Natural killer cell treated with Interleukin-12 subunit alpha and Interleukin-12 subunit beta and Interleukin-15 and Interleukin-18, amount 100 ng/mL, for 72 hours (primary cell): ENCODE results near the gene GYG1. TPM values are rescaled to one million over a fixed set of nuclear protein-coding genes. Genes with fewer than 3 reads are reported as not detected.

ENCODE experiments used
- ATAC-seq, 2 donors: fragments of 150-1000 bp; cut with Tn5 transposase in 1 of 2; sonication (Bioruptor Pico), chemical (Tn5 transposase) in 1 of 2; 2 replicates each; pipeline ENCODE4 v1.10.0; 2021
- DNase-seq: peaks from one replicate; pipeline ENCODE4 v3.0.0; 2022; ENCODE audit warnings: low spot score
- H3K27ac Mint-ChIP-seq, 2 donors: 1 replicate in 1 of 2; 2 replicates in 1 of 2; pipeline ENCODE4 v1.8.0; 2022; ENCODE audit warnings: mixed read lengths in 2 of 2, mild to moderate bottlenecking in 1 of 2, moderate library complexity in 1 of 2
- H3K27me3 Mint-ChIP-seq, 2 donors: 1 replicate in 1 of 2; 2 replicates in 1 of 2; pipeline ENCODE4 v1.8.0; 2022; ENCODE audit warnings: mixed read lengths in 2 of 2
- H3K36me3 Mint-ChIP-seq: one replicate; pipeline ENCODE4 v1.8.0; 2022; ENCODE audit warnings: mixed read lengths
- H3K4me1 Mint-ChIP-seq, 2 donors: 1 replicate in 1 of 2; 2 replicates in 1 of 2; pipeline ENCODE4 v1.8.0; 2022; ENCODE audit warnings: low read depth in 2 of 2, mixed read lengths in 2 of 2, mild to moderate bottlenecking in 1 of 2
- H3K4me3 Mint-ChIP-seq: one replicate; pipeline ENCODE4 v1.8.0; 2022; ENCODE audit warnings: mixed read lengths
- H3K9me3 Mint-ChIP-seq: 2 replicates; pipeline ENCODE4 v1.8.0; 2022; ENCODE audit warnings: mixed read lengths
- total RNA-seq, 2 donors: library from RNA; stranded (reverse); gene quantifications; one replicate each; pipeline ENCODE4 v1.2.3, GENCODE V29; 2022

GYG1 gene
- total RNA-seq, 2 donors from 2014 or later: 83.5 to 112 TPM

- Mint-ChIP-seq H3K4me1 (peaks cover 51 to 69% of the 10 kb centered on the region in 2 donors), H3K27ac (peak overlapping the region; percentile 6 to 72), H3K36me3 (peaks cover 46% of the 10 kb centered on the region), H3K27me3 (no peaks in the 10 kb centered on the region), H3K4me3 (peak overlapping the region; percentile 57), H3K9me3 (no peaks in the 10 kb centered on the region)
- DNase-seq: no peak
- ATAC-seq: no peak
Measured at GRCh38 chr3:149015393-149015792, 24.1 kb downstream of the GYG1 start.

GRCh38 chr3:149016242-149016641 lies 24.9 kb downstream of the GYG1 start:
- H3K27me3 Mint-ChIP-seq: no peaks in the 10 kb centered on the region
- peaks cover 50 to 69% of the 10 kb centered on the region in 2 donors for H3K4me1 Mint-ChIP-seq
- peaks cover 44% of the 10 kb centered on the region for H3K36me3 Mint-ChIP-seq
- DNase-seq (no peak), ATAC-seq (no peak)
- peak overlapping the region; percentile 34 for H3K4me3 Mint-ChIP-seq
- H3K27ac Mint-ChIP-seq: peak overlapping the region; percentile 59 to 72
- no peaks in the 10 kb centered on the region for H3K9me3 Mint-ChIP-seq

- H3K4me3 Mint-ChIP-seq: peak overlapping the region; percentile 34
- H3K4me1 Mint-ChIP-seq: peaks cover 45 to 69% of the 10 kb centered on the region in 2 donors
- peaks cover 44% of the 10 kb centered on the region for H3K36me3 Mint-ChIP-seq
Measured at GRCh38 chr3:149016669-149017541, 25.6 kb downstream of the GYG1 start.

GRCh38 chr3:149018247-149018646 lies 26.9 kb downstream of the GYG1 start:
- Mint-ChIP-seq H3K9me3 (no peaks in the 10 kb centered on the region), H3K4me3 (peak overlapping the region; percentile 24), H3K36me3 (peaks cover 51% of the 10 kb centered on the region), H3K27ac (peak overlapping the region; percentile 45 to 72), H3K27me3 (no peaks in the 10 kb centered on the region), H3K4me1 (peaks cover 47 to 71% of the 10 kb centered on the region in 2 donors)
- DNase-seq: no peak
- no peak for ATAC-seq

More at GRCh38 chr3:149016669-149017541, 25.6 kb downstream of the GYG1 start:
- DNase-seq (no peak), ATAC-seq (peak; percentile 78 to 81)
- Mint-ChIP-seq H3K27ac (peak overlapping the region; percentile 59 to 72), H3K9me3 (no peaks in the 10 kb centered on the region), H3K27me3 (no peaks in the 10 kb centered on the region)

- ATAC-seq (no peak), DNase-seq (no peak)
- H3K36me3 Mint-ChIP-seq: peaks cover 54% of the 10 kb centered on the region
- peaks cover 41 to 60% of the 10 kb centered on the region in 2 donors for H3K4me1 Mint-ChIP-seq
- H3K4me3 Mint-ChIP-seq: peak overlapping the region; percentile 24
- H3K9me3 Mint-ChIP-seq: no peaks in the 10 kb centered on the region
- H3K27me3 Mint-ChIP-seq: no peaks in the 10 kb centered on the region
- H3K27ac Mint-ChIP-seq: peak overlapping the region; percentile 45 to 72
Measured at GRCh38 chr3:149019580-149019979, 28.2 kb downstream of the GYG1 start.

- Mint-ChIP-seq H3K4me3 (peak overlapping the region; percentile 33), H3K9me3 (no peaks in the 10 kb centered on the region), H3K36me3 (peaks cover 52% of the 10 kb centered on the region), H3K4me1 (peaks cover 36 to 54% of the 10 kb centered on the region in 2 donors), H3K27ac (peak overlapping the region; percentile 12 to 72), H3K27me3 (no peaks in the 10 kb centered on the region)
- DNase-seq: no peak
- peak in 1 of 2 donors; percentile 56 for ATAC-seq
Measured at GRCh38 chr3:149020196-149020838, 29.0 kb downstream of the GYG1 start.

GRCh38 chr3:149020839-149021252 lies 29.5 kb downstream of the GYG1 start:
- Mint-ChIP-seq H3K4me1 (peaks cover 30 to 49% of the 10 kb centered on the region in 2 donors), H3K27ac (peak overlapping the region; percentile 12 to 72), H3K9me3 (no peaks in the 10 kb centered on the region), H3K4me3 (no peak overlapping the region), H3K27me3 (no peaks in the 10 kb centered on the region), H3K36me3 (peaks cover 47% of the 10 kb centered on the region)
- DNase-seq: no peak
- ATAC-seq: peak in 1 of 2 donors; percentile 8

GRCh38 chr3:149021830-149022229 lies 30.5 kb downstream of the GYG1 start:
- no peaks in the 10 kb centered on the region for H3K27me3 Mint-ChIP-seq
- no peaks in the 10 kb centered on the region for H3K9me3 Mint-ChIP-seq
- no peak overlapping the region for H3K27ac Mint-ChIP-seq
- H3K4me1 Mint-ChIP-seq: peaks cover 27 to 40% of the 10 kb centered on the region in 2 donors
- peaks cover 52% of the 10 kb centered on the region for H3K36me3 Mint-ChIP-seq
- no peak for ATAC-seq
- no peak for DNase-seq
- H3K4me3 Mint-ChIP-seq: no peak overlapping the region

- Mint-ChIP-seq H3K36me3 (peaks cover 61% of the 10 kb centered on the region), H3K4me3 (no peak overlapping the region), H3K27ac (peak overlapping the region; percentile 25 to 28), H3K4me1 (peaks cover 23 to 27% of the 10 kb centered on the region in 2 donors), H3K27me3 (no peaks in the 10 kb centered on the region), H3K9me3 (no peaks in the 10 kb centered on the region)
- DNase-seq: no peak
- ATAC-seq: no peak
Measured at GRCh38 chr3:149023951-149024350, 32.6 kb downstream of the GYG1 start.

- Mint-ChIP-seq H3K9me3 (no peaks in the 10 kb centered on the region), H3K4me3 (no peak overlapping the region), H3K27ac (peak overlapping the region in 1 of 2 donors; percentile 50), H3K27me3 (no peaks in the 10 kb centered on the region), H3K4me1 (peaks cover 4 to 8% of the 10 kb centered on the region in 2 donors), H3K36me3 (peaks cover 41% of the 10 kb centered on the region)
- ATAC-seq (no peak), DNase-seq (no peak)
Measured at GRCh38 chr3:149026718-149027117, 35.4 kb downstream of the GYG1 start.

GRCh38 chr3:149031096-149031495 lies 39.8 kb downstream of the GYG1 start:
- no peak for ATAC-seq

GRCh38 chr3:149037684-149038083 lies 46.3 kb downstream of the GYG1 start:
- Mint-ChIP-seq H3K27ac (no peak overlapping the region), H3K4me3 (no peak overlapping the region), H3K27me3 (no peaks in the 10 kb centered on the region), H3K4me1 (peaks cover 6 to 10% of the 10 kb centered on the region in 2 donors), H3K9me3 (no peaks in the 10 kb centered on the region), H3K36me3 (peaks cover 11% of the 10 kb centered on the region)
- DNase-seq (no peak), ATAC-seq (no peak)

More at GRCh38 chr3:149031096-149031495, 39.8 kb downstream of the GYG1 start:
- Mint-ChIP-seq H3K4me1 (peaks cover 0 to 4% of the 10 kb centered on the region in 2 donors), H3K4me3 (no peak overlapping the region), H3K27ac (no peak overlapping the region), H3K9me3 (no peaks in the 10 kb centered on the region), H3K27me3 (no peaks in the 10 kb centered on the region), H3K36me3 (peaks cover 14% of the 10 kb centered on the region)
- no peak for DNase-seq

- DNase-seq (no peak), ATAC-seq (no peak)
- Mint-ChIP-seq H3K9me3 (no peaks in the 10 kb centered on the region), H3K27me3 (no peaks in the 10 kb centered on the region), H3K4me3 (no peak overlapping the region), H3K27ac (no peak overlapping the region), H3K4me1 (peaks cover 12 to 17% of the 10 kb centered on the region in 2 donors), H3K36me3 (peaks cover 11% of the 10 kb centered on the region)
Measured at GRCh38 chr3:149038322-149038721, 47.0 kb downstream of the GYG1 start.
